NB4 (cell line): Measurements from ENCODE around the gene PPP2R2D.

Experiments used
- DNase-seq: peaks from one replicate; pipeline ENCODE4 v3.0.0; 2010; ENCODE audit warnings: low read depth
- H3K4me3 ChIP-seq: one replicate; pipeline ENCODE4 v1.5.1; 2011; ENCODE audit warnings: mild to moderate bottlenecking, low read depth, low read length, moderate library complexity
- MAX ChIP-seq: IDR thresholded peaks from 2 replicates; pipeline ENCODE4 v1.6.1; 2011; ENCODE audit warnings: low read depth, low read length
- MYC ChIP-seq: IDR thresholded peaks from 2 replicates; pipeline ENCODE4 v1.6.1; 2011; ENCODE audit warnings: low read depth, low read length
- POLR2A ChIP-seq: IDR thresholded peaks from 2 replicates; pipeline ENCODE4 v1.6.1; 2011; ENCODE audit warnings: mild to moderate bottlenecking; ENCODE audit not compliant: insufficient read length; ENCODE audit errors: extremely low read depth
- TF ChIP-seq, protein P1 (sequence below): IDR thresholded peaks from one replicate; pipeline ENCODE4 v1.5.1; 2012; ENCODE audit warnings: low read depth, low read length

PPP2R2D gene

DNA sequence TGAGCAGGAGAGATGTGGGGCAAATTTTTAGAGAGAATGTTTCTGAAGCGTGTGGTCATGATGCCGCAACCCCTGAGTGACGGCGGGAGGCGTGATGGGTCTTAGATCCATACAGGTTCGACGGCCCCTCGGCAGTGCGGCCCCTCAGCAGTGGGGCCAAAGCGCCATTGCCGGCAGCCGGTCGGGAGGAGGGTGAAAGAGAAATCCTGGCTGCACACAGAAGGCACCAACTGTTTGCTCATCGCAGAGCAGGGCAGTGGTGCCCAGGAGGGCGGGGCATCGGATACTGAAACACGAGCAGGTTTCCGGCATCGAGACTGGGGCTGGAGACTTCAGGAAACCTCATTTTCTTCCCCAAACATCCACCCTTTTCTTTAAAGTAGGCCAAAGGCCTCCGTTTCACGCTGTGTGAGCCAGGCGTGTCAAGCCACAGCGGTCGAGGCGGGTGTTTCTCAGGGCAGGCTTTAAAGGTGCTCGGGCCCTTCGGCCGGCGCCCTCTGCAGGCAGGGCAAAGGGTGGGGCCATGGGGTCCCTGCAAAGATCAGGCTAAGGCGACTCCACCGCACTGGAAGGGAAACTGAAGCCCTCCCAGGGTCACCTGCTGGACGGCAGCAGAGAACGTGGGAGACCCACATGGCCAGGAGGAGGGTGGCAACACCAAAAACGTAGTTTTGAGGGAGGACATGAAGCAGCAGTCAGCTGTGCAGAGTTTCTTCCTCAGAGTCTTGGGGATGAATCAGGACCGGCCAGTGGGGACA, 42.0 kb upstream of the PPP2R2D start:
- DNase-seq, result no peak
- no peak overlapping the region for H3K4me3 ChIP-seq
- TF ChIP-seq MAX, result no peak
- no peak for TF ChIP-seq POLR2A
- TF ChIP-seq, protein P1, sequence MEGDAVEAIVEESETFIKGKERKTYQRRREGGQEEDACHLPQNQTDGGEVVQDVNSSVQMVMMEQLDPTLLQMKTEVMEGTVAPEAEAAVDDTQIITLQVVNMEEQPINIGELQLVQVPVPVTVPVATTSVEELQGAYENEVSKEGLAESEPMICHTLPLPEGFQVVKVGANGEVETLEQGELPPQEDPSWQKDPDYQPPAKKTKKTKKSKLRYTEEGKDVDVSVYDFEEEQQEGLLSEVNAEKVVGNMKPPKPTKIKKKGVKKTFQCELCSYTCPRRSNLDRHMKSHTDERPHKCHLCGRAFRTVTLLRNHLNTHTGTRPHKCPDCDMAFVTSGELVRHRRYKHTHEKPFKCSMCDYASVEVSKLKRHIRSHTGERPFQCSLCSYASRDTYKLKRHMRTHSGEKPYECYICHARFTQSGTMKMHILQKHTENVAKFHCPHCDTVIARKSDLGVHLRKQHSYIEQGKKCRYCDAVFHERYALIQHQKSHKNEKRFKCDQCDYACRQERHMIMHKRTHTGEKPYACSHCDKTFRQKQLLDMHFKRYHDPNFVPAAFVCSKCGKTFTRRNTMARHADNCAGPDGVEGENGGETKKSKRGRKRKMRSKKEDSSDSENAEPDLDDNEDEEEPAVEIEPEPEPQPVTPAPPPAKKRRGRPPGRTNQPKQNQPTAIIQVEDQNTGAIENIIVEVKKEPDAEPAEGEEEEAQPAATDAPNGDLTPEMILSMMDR, result no peak
- no peak for TF ChIP-seq MYC

DNA sequence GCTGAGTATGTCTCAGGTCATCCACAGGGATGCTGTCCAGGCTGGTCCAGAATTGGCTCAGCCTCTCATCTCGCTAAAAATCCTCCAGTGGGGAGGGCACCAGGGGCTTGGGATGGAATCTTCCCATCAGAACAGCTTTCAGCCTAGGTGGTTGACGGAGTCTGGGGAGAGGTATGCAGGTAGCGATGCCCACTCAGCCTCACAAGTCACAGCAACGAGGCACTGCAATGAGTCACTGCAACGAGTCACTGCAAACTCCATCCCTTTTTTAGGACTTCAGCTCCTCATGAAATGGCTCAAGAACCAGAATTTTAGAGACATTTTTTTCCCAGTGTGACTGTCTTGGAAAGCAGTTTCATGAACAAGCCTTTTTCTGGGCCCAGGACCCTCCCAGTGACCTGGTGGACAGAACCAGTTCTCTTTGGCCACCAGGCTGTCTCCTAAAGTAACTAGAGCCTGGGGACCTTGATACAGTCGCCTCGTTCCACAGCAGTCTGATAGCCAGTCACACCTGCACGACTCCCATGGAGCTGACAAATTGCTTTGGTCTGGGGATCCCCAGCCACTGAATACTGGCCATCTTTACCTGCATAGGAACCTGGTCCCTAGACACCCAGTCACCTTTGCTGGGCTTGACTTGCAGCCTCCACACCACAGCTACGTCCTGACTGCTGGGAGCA, 41.3 kb upstream of the PPP2R2D start:
- TF ChIP-seq, protein P1, result no peak
- TF ChIP-seq MYC, result no peak
- TF ChIP-seq POLR2A, result no peak
- no peak for TF ChIP-seq MAX
- H3K4me3 ChIP-seq, result no peak overlapping the region
- no peak for DNase-seq

GRCh38 chr10:131860311-131860710, 40.5 kb upstream of the PPP2R2D start:
- H3K4me3 ChIP-seq, result no peak overlapping the region
- TF ChIP-seq MYC (no peak), MAX (no peak), POLR2A (no peak)
- TF ChIP-seq, protein P1, result no peak
- DNase-seq, result no peak

DNA sequence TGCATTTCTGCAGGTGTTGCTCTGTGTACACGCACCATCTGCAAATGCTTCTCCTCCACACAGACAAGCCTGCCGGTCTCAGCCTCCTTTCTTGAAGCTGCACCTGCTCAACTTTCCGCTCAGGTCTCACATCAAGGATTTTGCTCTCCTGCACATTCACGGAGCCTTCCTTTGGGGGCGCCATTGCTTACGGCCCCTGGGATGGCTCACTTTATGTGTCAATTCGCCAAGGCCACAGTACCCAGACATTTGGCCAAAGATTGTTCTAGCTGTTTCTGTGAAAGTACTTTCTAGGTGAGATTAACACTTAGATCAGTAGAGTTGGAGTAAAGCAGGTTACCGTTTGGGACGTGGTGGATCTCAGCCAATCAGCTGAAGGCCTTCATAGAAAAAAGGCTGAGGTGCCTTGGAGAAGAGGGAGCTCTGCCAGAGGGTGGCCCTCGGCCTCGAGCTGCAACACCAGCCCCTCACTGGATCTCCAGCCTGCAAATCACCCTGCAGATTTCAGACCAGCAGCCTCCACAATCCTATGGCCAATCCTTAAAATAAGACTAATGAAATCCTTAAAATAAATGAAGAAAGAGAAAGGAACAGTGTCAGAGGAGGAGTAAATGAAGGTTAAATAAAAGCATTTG, 39.9 kb upstream of the PPP2R2D start:
- TF ChIP-seq, protein P1, result peak; percentile 54
- no peak for TF ChIP-seq MYC
- no peak for DNase-seq

DNA sequence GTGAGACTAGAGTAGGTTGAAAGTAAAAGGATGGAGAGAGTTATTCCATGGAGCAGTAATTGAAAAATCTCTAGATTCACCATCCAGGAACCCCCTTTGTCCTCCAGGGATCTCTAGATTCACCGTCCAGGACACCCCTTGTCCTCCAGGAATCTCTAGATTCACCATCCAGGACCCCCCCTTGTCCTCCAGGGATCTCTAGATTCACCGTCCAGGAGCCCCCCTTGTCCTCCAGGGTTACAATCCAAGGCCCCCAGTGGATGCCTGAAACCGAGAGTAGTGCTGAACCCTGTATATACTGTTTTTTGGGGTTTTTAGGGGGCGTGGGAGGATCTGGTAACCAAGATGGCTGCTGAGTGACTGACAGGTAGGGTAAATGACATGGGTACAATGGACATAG, 38.3 kb upstream of the PPP2R2D start:
- TF ChIP-seq POLR2A (no peak), MAX (no peak), MYC (no peak)
- TF ChIP-seq, protein P1, result no peak
- no peak for DNase-seq
- H3K4me3 ChIP-seq, result no peak overlapping the region

More for the DNA sequence above, 39.9 kb upstream of the PPP2R2D start:
- no peak overlapping the region for H3K4me3 ChIP-seq
